ENCODE data around the gene PGS1.

PGS1 gene

GRCh38 chr17:78422872-78423588, 44.6 kb downstream of the PGS1 start:
- DNase-seq (ENCODE audit: insufficient read length, low spot score) (no peak), FAIRE-seq (no peak)

GRCh38 chr17:78423961-78424675, 45.7 kb downstream of the PGS1 start:
- no peak for FAIRE-seq
- DNase-seq (ENCODE audit: insufficient read length, low spot score) = no peak

- FAIRE-seq = no peak
- DNase-seq (ENCODE audit: insufficient read length, low spot score) = no peak
Measured at GRCh38 chr17:78425429-78425828, 47.0 kb downstream of the PGS1 start.

- FAIRE-seq (no peak), DNase-seq (ENCODE audit: insufficient read length, low spot score) (no peak)
Measured at GRCh38 chr17:78426293-78426879, 47.9 kb downstream of the PGS1 start.

GRCh38 chr17:78427140-78427539, 48.7 kb downstream of the PGS1 start:
- no peak for DNase-seq (ENCODE audit: insufficient read length, low spot score)
- FAIRE-seq = no peak

- no peak for DNase-seq (ENCODE audit: insufficient read length, low spot score)
- FAIRE-seq = no peak
Measured at GRCh38 chr17:78428025-78428575, 49.7 kb downstream of the PGS1 start.

- DNase-seq (ENCODE audit: insufficient read length, low spot score) (no peak), FAIRE-seq (no peak)
Measured at GRCh38 chr17:78428836-78429617, 50.6 kb downstream of the PGS1 start.

GRCh38 chr17:78429618-78429995, 51.2 kb downstream of the PGS1 start:
- no peak for DNase-seq (ENCODE audit: insufficient read length, low spot score)
- FAIRE-seq = no peak

- DNase-seq (ENCODE audit: insufficient read length, low spot score) (no peak), FAIRE-seq (no peak)
Measured at GRCh38 chr17:78430892-78431691, 52.6 kb downstream of the PGS1 start.

GRCh38 chr17:78431692-78431958, 53.2 kb downstream of the PGS1 start:
- no peak for FAIRE-seq
- DNase-seq (ENCODE audit: insufficient read length, low spot score) = no peak

- DNase-seq (ENCODE audit: insufficient read length, low spot score) (no peak), FAIRE-seq (no peak)
Measured at GRCh38 chr17:78432226-78433012, 54.0 kb downstream of the PGS1 start.

GRCh38 chr17:78433013-78433727, 54.7 kb downstream of the PGS1 start:
- FAIRE-seq = no peak
- DNase-seq (ENCODE audit: insufficient read length, low spot score) = no peak

GRCh38 chr17:78433780-78434335, 55.4 kb downstream of the PGS1 start:
- DNase-seq (ENCODE audit: insufficient read length, low spot score) = no peak
- FAIRE-seq = no peak

GRCh38 chr17:78434455-78435329, 56.2 kb downstream of the PGS1 start:
- no peak for FAIRE-seq
- DNase-seq (ENCODE audit: insufficient read length, low spot score) = no peak

- no peak for DNase-seq (ENCODE audit: insufficient read length, low spot score)
- no peak for FAIRE-seq
Measured at GRCh38 chr17:78435330-78436005, 57.0 kb downstream of the PGS1 start.

GRCh38 chr17:78437508-78438169, 59.2 kb downstream of the PGS1 start:
- DNase-seq (ENCODE audit: insufficient read length, low spot score) (no peak), FAIRE-seq (no peak)

GRCh38 chr17:78438271-78438691, 59.8 kb downstream of the PGS1 start:
- FAIRE-seq (no peak), DNase-seq (ENCODE audit: insufficient read length, low spot score) (no peak)

All from HTR-8/SVneo (cell line).